GM12878 (cell line): ENCODE results near the gene ATP2C1. TPM values are rescaled to one million over a fixed set of nuclear protein-coding genes. Genes with fewer than 3 reads are reported as not detected.

Experiments
- ATAC-seq: fragments of 200-7000 bp; cut with Tn5 transposase; 3 replicates; pipeline ENCODE4 v1.9.1; 2020; ENCODE audit warnings: mild to moderate bottlenecking, moderate library complexity
- BruUV-seq: library from RNA; stranded (reverse); fragments of 400-500 nt; replicated peaks from 2 replicates; lab custom pipeline; 2021; lab: Mats Ljungman, UMichigan
- CTCF ChIA-PET: fragments of 300-600 bp; sonication (Branson Sonifier 250); formaldehyde crosslinking; extraction: SDS; loops from one replicate; lab custom pipeline; 2021; ENCODE audit warnings: inconsistent platforms; lab: Yijun Ruan, JAX
- POLR2A ChIA-PET: fragments of 350-600 bp; formaldehyde crosslinking; extraction: SDS; loops from one replicate; lab custom pipeline; 2021; ENCODE audit warnings: inconsistent platforms; lab: Charles Lee
- RAD21 ChIA-PET: fragments of 300-600 bp; sonication (Branson Sonifier 250); formaldehyde crosslinking; loops from one replicate; lab custom pipeline; 2023; ENCODE audit warnings: antibody characterized with exemption; ENCODE audit not compliant: unreplicated experiment; lab: Charles Lee
- SMC1A ChIA-PET: fragments of 300-600 bp; sonication (Branson Sonifier 250); formaldehyde crosslinking; loops from one replicate; lab custom pipeline; 2023; ENCODE audit not compliant: unreplicated experiment, uncharacterized antibody; lab: Charles Lee
- DNase-seq: peaks from one replicate; pipeline ENCODE4 v3.0.0-alpha.2; 2011; ENCODE audit warnings: low read depth, low spot score
- FAIRE-seq: peaks from 3 replicates; lab custom pipeline; 2011; peaks lifted over from hg19 to GRCh38; lab: Jason Lieb, UNC
- H2AFZ ChIP-seq: 2 replicates; pipeline ENCODE4 v1.6.0; 2011; ENCODE audit warnings: low read depth, low read length, control low read depth; ENCODE audit not compliant: control insufficient read depth
- H3K27ac ChIP-seq: 2 replicates; pipeline ENCODE4 v1.5.1; 2011; ENCODE audit warnings: control low read depth; ENCODE audit not compliant: control insufficient read depth, insufficient read depth
- H3K27me3 ChIP-seq, 2 experiments: replicated peaks in 1 of 2; 2 replicates each; pipeline versions ENCODE4 v1.6.0 to v1.6.1; 2011; ENCODE audit warnings: low read length in 1 of 2; ENCODE audit not compliant: control insufficient read depth in 2 of 2, insufficient read depth in 2 of 2
- H3K36me3 ChIP-seq, 2 experiments: 2 replicates each; pipeline ENCODE4 v1.5.1; 2011; ENCODE audit warnings: low read length in 1 of 2; ENCODE audit not compliant: control insufficient read depth in 2 of 2, insufficient read depth in 2 of 2
- H3K4me1 ChIP-seq: 2 replicates; pipeline ENCODE4 v1.6.1; 2011; ENCODE audit warnings: mild to moderate bottlenecking, low read length, moderate library complexity, mixed read lengths; ENCODE audit not compliant: control insufficient read depth, insufficient read depth
- H3K4me2 ChIP-seq: 2 replicates; pipeline ENCODE4 v1.6.0; 2011; ENCODE audit warnings: control low read depth; ENCODE audit not compliant: control insufficient read depth, insufficient read depth
- H3K4me3 ChIP-seq: fragments of 200-600 bp; sonication (generic); 2 replicates; pipeline ENCODE4 v1.5.1; 2016
- H3K79me2 ChIP-seq: 2 replicates; pipeline ENCODE4 v1.6.0; 2011; ENCODE audit warnings: low read length; ENCODE audit not compliant: control insufficient read depth, insufficient read depth
- H3K9ac ChIP-seq: 2 replicates; pipeline ENCODE4 v1.8.0; 2011; ENCODE audit warnings: low read length, control low read depth, mixed read lengths; ENCODE audit not compliant: control insufficient read depth, insufficient read depth
- H3K9me3 ChIP-seq: replicated peaks from 3 replicates; pipeline ENCODE4 v1.5.1; 2011; ENCODE audit warnings: mild to moderate bottlenecking, low read length; ENCODE audit not compliant: control insufficient read depth, insufficient read depth
- H4K20me1 ChIP-seq: 2 replicates; pipeline ENCODE4 v1.6.0; 2011; ENCODE audit not compliant: control insufficient read depth, insufficient read depth
- CBX5 ChIP-seq: sonication (generic); IDR thresholded peaks from 2 replicates; pipeline ENCODE4 v1.6.1; 2016; ENCODE audit warnings: low read depth, moderate library complexity, mild to moderate bottlenecking, inconsistent platforms
- EGR1 ChIP-seq, 2 experiments: IDR thresholded peaks; 1 replicate in 1 of 2; 2 replicates in 1 of 2; pipeline ENCODE4 v1.6.1; 2011 to 2012; ENCODE audit warnings: low read depth in 2 of 2, low read length in 2 of 2, borderline replicate concordance in 1 of 2, mild to moderate bottlenecking in 1 of 2, moderate library complexity in 1 of 2
- EP300 ChIP-seq, 2 experiments: fragments of 150-350 bp in 1 of 2; IDR thresholded peaks; 2 replicates each; pipeline ENCODE4 v1.6.1; 2011 to 2012; ENCODE audit warnings: low read depth in 2 of 2, low read length in 2 of 2, borderline replicate concordance in 1 of 2, improper control_type of control experiment in 1 of 2, inconsistent platforms in 1 of 2; ENCODE audit not compliant: control insufficient read depth in 1 of 2
- EZH2 ChIP-seq: IDR thresholded peaks from 2 replicates; pipeline ENCODE4 v1.6.1; 2012; ENCODE audit warnings: low read depth, mild to moderate bottlenecking, control low read depth, inconsistent platforms, low read length, borderline replicate concordance; ENCODE audit not compliant: control insufficient read depth
- LARP7 ChIP-seq: fragments of 450-650 bp; IDR thresholded peaks from 2 replicates; pipeline ENCODE4 v1.6.1; 2017; ENCODE audit warnings: mild to moderate bottlenecking
- NRF1 ChIP-seq: conservative IDR thresholded peaks from 2 replicates; pipeline ENCODE4 v1.6.1; 2011; ENCODE audit warnings: mild to moderate bottlenecking, low read depth, low read length, improper control_type of control experiment
- PAX8 ChIP-seq: fragments of 450-650 bp; IDR thresholded peaks from 2 replicates; pipeline ENCODE4 v1.6.1; 2017; ENCODE audit warnings: mild to moderate bottlenecking, moderate library complexity
- POLR2AphosphoS2 ChIP-seq: IDR thresholded peaks from 2 replicates; pipeline ENCODE4 v1.6.1; 2011; ENCODE audit warnings: low read depth, mild to moderate bottlenecking, low read length, improper control_type of control experiment, moderate library complexity
- POU2F2 ChIP-seq: IDR thresholded peaks from 3 replicates; pipeline ENCODE4 v1.6.1; 2011; ENCODE audit warnings: low read depth, mild to moderate bottlenecking, low read length, borderline replicate concordance
- RB1 ChIP-seq: fragments of 450-650 bp; formaldehyde crosslinking; IDR thresholded peaks from 2 replicates; pipeline ENCODE4 v1.6.1; 2017; ENCODE audit warnings: mild to moderate bottlenecking, borderline replicate concordance
- SMAD5 ChIP-seq: IDR thresholded peaks from 2 replicates; pipeline ENCODE4 v1.6.1; 2016; ENCODE audit warnings: antibody characterized with exemption, low read depth
- SPI1 ChIP-seq: IDR thresholded peaks from 2 replicates; pipeline ENCODE4 v1.6.1; 2011; ENCODE audit warnings: low read depth, mild to moderate bottlenecking, low read length, moderate library complexity, borderline replicate concordance; ENCODE audit not compliant: insufficient read depth
- WGBS: methylation state at CpG from one replicate; pipeline ENCODE4 v1.1.6; 2016; ENCODE audit warnings: low lambda C conversion rate; ENCODE audit not compliant: insufficient replicate concordance, insufficient coverage; ENCODE audit errors: missing lambda C conversion rate; 5-methylcytosine and 5-hydroxymethylcytosine counted together
- in situ Hi-C: fragments of 300-500 bp; cut with MboI; formaldehyde crosslinking; loops from 9 replicates; pipeline ENCODE4 v1.14.3; 2018; ENCODE audit warnings: mixed read lengths
- intact Hi-C: fragments of 100-400 bp; cut with micrococcal nuclease; formaldehyde crosslinking; loops from one replicate; pipeline ENCODE4 v1.14.2; 2022; ENCODE audit not compliant: unreplicated experiment
- polyA plus RNA-seq, 11 experiments: library from polyadenylated mRNA; depleted of rRNA in 4 of 11; unstranded in 6 of 11; stranded (reverse) in 5 of 11; fragments of >200 nt; fragmentation: Nextera tagmentation in 4 of 11; fragmentation: Illumina TruSeq in 1 of 11; extraction: Ambion mirVana in 4 of 11; extraction: Trizol in 1 of 11; gene quantifications; 1 replicate in 1 of 11; 2 replicates in 10 of 11; pipeline versions ENCODE4 v1.2.1 to v1.2.3, GENCODE V29; 2011 to 2016; ENCODE audit warnings: inconsistent platforms in 2 of 11, missing spikeins in 2 of 11, low read depth in 1 of 11
- total RNA-seq, 4 experiments: library from RNA; depleted of rRNA in 3 of 4; stranded (reverse); fragments of >200 nt in 3 of 4; fragmentation: Illumina TruSeq in 1 of 4; extraction: Trizol in 1 of 4; gene quantifications; 2 replicates each; pipeline versions ENCODE4 v1.2.1 to v1.2.3, GENCODE V29; 2013 to 2021
- TF ChIP-seq, protein P1 (sequence below): fragments of 150-350 bp; IDR thresholded peaks from 2 replicates; pipeline ENCODE4 v1.6.1; 2016; ENCODE audit warnings: low read depth, low read length
- TF ChIP-seq, protein P2 (sequence below): IDR thresholded peaks from 2 replicates; pipeline ENCODE4 v1.6.1; 2011; ENCODE audit warnings: low read depth, low read length, improper control_type of control experiment, borderline replicate concordance
- TF ChIP-seq, protein P3 (sequence below): IDR thresholded peaks from 2 replicates; pipeline ENCODE4 v1.6.1; 2011; ENCODE audit warnings: low read depth, mild to moderate bottlenecking, low read length, moderate library complexity, borderline replicate concordance; ENCODE audit errors: extremely low read depth
- TF ChIP-seq, protein P4 (sequence below): IDR thresholded peaks from 2 replicates; pipeline ENCODE4 v1.6.1; 2011; ENCODE audit warnings: borderline replicate concordance, low read depth, mild to moderate bottlenecking, moderate library complexity, low read length; ENCODE audit not compliant: insufficient read depth, poor library complexity, severe bottlenecking

The ATP2C1 gene
- total and polyA plus RNA-seq, 10 of the 15 experiments (the other 5 are each of a cell fraction or from before 2014, with no cell fraction given), result 20.6 to 116 (median 55.1) TPM

DNA sequence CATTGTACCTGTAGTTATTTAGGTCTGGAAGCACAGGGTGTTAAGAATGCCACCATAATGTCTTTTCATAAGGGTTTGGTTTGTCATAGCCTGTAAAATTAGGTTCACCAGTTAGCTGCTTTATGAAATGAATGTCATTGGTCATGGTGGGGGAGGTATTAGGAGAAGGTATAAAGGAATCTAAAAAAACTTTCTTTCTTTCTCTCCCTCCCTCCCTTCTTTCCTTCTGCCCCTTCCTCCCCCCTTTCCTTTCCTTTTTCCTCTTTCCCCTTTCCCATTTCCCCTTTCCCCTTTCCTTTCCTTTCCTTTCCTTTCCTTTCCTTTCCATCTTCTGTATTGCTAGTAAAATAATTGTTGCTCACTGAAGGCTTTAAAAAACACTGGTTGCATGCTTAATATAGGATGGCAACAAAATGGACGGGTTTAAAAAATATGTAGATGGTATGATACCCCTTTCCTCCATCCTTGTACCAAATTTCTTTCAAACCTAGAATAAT, 9.6 kb downstream of the ATP2C1 start:
- RAD21 ChIA-PET, result no interaction called here
- H3K79me2 ChIP-seq, result peaks cover 96% of the 10 kb centered on the region
- no peaks in the 10 kb centered on the region for H4K20me1 ChIP-seq
- no peaks in the 10 kb centered on the region; the same call in 2 of the 3 replicates for H3K9me3 ChIP-seq
- DNase-seq, result no peak
- in situ Hi-C loops (no loop called here), intact Hi-C loops (no loop called here)
- TF ChIP-seq SMAD5 (no peak), EP300 (IDR thresholded peaks at IDR 0.05; ENCODE audit: borderline replicate concordance in 1 of 2, control insufficient read depth in 1 of 2, low read depth in 2 of 2, low read length in 2 of 2) (no peak), EGR1 (IDR thresholded peaks at IDR 0.05; ENCODE audit: borderline replicate concordance in 1 of 2, low read depth in 2 of 2, low read length in 2 of 2) (no peak), NRF1 (no peak), POU2F2 (no peak), PAX8 (no peak), CBX5 (no peak), POLR2AphosphoS2 (no peak), EZH2 (no peak), LARP7 (no peak), SPI1 (no peak), RB1 (no peak)
- TF ChIP-seq, protein P1, sequence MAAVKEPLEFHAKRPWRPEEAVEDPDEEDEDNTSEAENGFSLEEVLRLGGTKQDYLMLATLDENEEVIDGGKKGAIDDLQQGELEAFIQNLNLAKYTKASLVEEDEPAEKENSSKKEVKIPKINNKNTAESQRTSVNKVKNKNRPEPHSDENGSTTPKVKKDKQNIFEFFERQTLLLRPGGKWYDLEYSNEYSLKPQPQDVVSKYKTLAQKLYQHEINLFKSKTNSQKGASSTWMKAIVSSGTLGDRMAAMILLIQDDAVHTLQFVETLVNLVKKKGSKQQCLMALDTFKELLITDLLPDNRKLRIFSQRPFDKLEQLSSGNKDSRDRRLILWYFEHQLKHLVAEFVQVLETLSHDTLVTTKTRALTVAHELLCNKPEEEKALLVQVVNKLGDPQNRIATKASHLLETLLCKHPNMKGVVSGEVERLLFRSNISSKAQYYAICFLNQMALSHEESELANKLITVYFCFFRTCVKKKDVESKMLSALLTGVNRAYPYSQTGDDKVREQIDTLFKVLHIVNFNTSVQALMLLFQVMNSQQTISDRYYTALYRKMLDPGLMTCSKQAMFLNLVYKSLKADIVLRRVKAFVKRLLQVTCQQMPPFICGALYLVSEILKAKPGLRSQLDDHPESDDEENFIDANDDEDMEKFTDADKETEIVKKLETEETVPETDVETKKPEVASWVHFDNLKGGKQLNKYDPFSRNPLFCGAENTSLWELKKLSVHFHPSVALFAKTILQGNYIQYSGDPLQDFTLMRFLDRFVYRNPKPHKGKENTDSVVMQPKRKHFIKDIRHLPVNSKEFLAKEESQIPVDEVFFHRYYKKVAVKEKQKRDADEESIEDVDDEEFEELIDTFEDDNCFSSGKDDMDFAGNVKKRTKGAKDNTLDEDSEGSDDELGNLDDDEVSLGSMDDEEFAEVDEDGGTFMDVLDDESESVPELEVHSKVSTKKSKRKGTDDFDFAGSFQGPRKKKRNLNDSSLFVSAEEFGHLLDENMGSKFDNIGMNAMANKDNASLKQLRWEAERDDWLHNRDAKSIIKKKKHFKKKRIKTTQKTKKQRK, result no peak
- TF ChIP-seq, protein P2, sequence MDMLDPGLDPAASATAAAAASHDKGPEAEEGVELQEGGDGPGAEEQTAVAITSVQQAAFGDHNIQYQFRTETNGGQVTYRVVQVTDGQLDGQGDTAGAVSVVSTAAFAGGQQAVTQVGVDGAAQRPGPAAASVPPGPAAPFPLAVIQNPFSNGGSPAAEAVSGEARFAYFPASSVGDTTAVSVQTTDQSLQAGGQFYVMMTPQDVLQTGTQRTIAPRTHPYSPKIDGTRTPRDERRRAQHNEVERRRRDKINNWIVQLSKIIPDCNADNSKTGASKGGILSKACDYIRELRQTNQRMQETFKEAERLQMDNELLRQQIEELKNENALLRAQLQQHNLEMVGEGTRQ, result no peak
- TF ChIP-seq, protein P3, sequence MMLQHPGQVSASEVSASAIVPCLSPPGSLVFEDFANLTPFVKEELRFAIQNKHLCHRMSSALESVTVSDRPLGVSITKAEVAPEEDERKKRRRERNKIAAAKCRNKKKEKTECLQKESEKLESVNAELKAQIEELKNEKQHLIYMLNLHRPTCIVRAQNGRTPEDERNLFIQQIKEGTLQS, result no peak
- TF ChIP-seq, protein P4, sequence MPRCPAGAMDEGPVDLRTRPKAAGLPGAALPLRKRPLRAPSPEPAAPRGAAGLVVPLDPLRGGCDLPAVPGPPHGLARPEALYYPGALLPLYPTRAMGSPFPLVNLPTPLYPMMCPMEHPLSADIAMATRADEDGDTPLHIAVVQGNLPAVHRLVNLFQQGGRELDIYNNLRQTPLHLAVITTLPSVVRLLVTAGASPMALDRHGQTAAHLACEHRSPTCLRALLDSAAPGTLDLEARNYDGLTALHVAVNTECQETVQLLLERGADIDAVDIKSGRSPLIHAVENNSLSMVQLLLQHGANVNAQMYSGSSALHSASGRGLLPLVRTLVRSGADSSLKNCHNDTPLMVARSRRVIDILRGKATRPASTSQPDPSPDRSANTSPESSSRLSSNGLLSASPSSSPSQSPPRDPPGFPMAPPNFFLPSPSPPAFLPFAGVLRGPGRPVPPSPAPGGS, result no peak
- CTCF ChIA-PET, result interaction anchor here (0.7 to 1.4 kb wide), 3 partner anchors 9 to 129 kb away, joined by 3 to 5 read pairs (median 4); no protein-coding TSS in a partner anchor
- H3K36me3 ChIP-seq, result no peaks in the 10 kb centered on the region
- no peak for FAIRE-seq
- POLR2A ChIA-PET, result no interaction called here
- H2AFZ ChIP-seq, result no peak overlapping the region
- no peak overlapping the region for H3K4me2 ChIP-seq
- H3K4me3 ChIP-seq, result no peak overlapping the region
- no TSS peak for BruUV-seq
- H3K4me1 ChIP-seq, result peaks cover 48% of the 10 kb centered on the region
- H3K27me3 ChIP-seq, result no peaks in the 10 kb centered on the region
- SMC1A ChIA-PET, result interaction anchor here (0.6 to 1.7 kb wide), 4 partner anchors 10 to 141 kb away, joined by 3 to 5 read pairs (median 3); no protein-coding TSS in a partner anchor
- no peak for ATAC-seq
- no peak overlapping the region for H3K27ac ChIP-seq
- WGBS, result 100% methylated on average over 1 of the region's 1 CpG
- no peak overlapping the region for H3K9ac ChIP-seq
